MCF 10A (cell line): ENCODE measurements around the gene SERPINA12. TPM values are rescaled to one million over a fixed set of nuclear protein-coding genes. Genes with fewer than 3 reads are reported as not detected.

Source experiments
- BruUV-seq: library from RNA; stranded (reverse); fragments of 400-500 nt; replicated peaks from 2 replicates; lab custom pipeline; 2021; lab: Mats Ljungman, UMichigan
- CTCF ChIA-PET: fragments of 300-600 bp; sonication (Branson Sonifier 250); formaldehyde crosslinking; extraction: SDS; loops from one replicate; lab custom pipeline; 2021; ENCODE audit warnings: antibody characterized with exemption, inconsistent platforms; lab: Yijun Ruan, JAX
- POLR2A ChIA-PET: fragments of 300-600, 350-650 bp; sonication (Branson Sonifier 250); formaldehyde crosslinking; extraction: SDS; loops from one replicate; lab custom pipeline; 2020; ENCODE audit warnings: antibody characterized with exemption, inconsistent platforms; lab: Yijun Ruan, JAX
- DNase-seq: peaks from one replicate; pipeline ENCODE4 v3.0.0-alpha.2; 2018; ENCODE audit not compliant: unreplicated experiment
- H3K27ac Mint-ChIP-seq: one replicate; pipeline ENCODE4 v1.8.0; 2022; ENCODE audit warnings: mild to moderate bottlenecking, low read depth, mixed read lengths; ENCODE audit not compliant: unreplicated experiment
- H3K27me3 Mint-ChIP-seq: one replicate; pipeline ENCODE4 v1.8.0; 2022; ENCODE audit warnings: mixed read lengths; ENCODE audit not compliant: insufficient read depth, unreplicated experiment
- H3K36me3 Mint-ChIP-seq: one replicate; pipeline ENCODE4 v1.8.0; 2022; ENCODE audit warnings: mild to moderate bottlenecking, moderate library complexity, mixed read lengths; ENCODE audit not compliant: insufficient read depth, unreplicated experiment
- H3K4me1 Mint-ChIP-seq: one replicate; pipeline ENCODE4 v1.8.0; 2022; ENCODE audit warnings: mixed read lengths; ENCODE audit not compliant: insufficient read depth, unreplicated experiment
- H3K4me3 Mint-ChIP-seq: one replicate; pipeline ENCODE4 v1.8.0; 2022; ENCODE audit warnings: mild to moderate bottlenecking, moderate library complexity, mixed read lengths; ENCODE audit not compliant: unreplicated experiment
- H3K9me3 Mint-ChIP-seq: one replicate; pipeline ENCODE4 v1.8.0; 2022; ENCODE audit warnings: mixed read lengths; ENCODE audit not compliant: unreplicated experiment
- intact Hi-C: fragments of 100-400 bp; cut with micrococcal nuclease; formaldehyde crosslinking; loops from 2 replicates; pipeline ENCODE4 v1.14.1; 2022
- total RNA-seq: library from RNA; stranded (reverse); gene quantifications from 2 replicates; pipeline ENCODE4 v1.2.3, GENCODE V29; 2022
- TF ChIP-seq, protein P1 (sequence below): fragments of 200-600 bp; IDR thresholded peaks from one replicate; pipeline ENCODE4 v1.8.0; 2022; ENCODE audit warnings: antibody characterized with exemption, mild to moderate bottlenecking; ENCODE audit not compliant: unreplicated experiment

SERPINA12 gene
- total RNA-seq, 1 experiment from 2014 or later, result not detected

GRCh38 chr14:94441531-94442205 is 67.6 kb downstream of the SERPINA12 start:
- TF ChIP-seq, protein P1, sequence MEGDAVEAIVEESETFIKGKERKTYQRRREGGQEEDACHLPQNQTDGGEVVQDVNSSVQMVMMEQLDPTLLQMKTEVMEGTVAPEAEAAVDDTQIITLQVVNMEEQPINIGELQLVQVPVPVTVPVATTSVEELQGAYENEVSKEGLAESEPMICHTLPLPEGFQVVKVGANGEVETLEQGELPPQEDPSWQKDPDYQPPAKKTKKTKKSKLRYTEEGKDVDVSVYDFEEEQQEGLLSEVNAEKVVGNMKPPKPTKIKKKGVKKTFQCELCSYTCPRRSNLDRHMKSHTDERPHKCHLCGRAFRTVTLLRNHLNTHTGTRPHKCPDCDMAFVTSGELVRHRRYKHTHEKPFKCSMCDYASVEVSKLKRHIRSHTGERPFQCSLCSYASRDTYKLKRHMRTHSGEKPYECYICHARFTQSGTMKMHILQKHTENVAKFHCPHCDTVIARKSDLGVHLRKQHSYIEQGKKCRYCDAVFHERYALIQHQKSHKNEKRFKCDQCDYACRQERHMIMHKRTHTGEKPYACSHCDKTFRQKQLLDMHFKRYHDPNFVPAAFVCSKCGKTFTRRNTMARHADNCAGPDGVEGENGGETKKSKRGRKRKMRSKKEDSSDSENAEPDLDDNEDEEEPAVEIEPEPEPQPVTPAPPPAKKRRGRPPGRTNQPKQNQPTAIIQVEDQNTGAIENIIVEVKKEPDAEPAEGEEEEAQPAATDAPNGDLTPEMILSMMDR, result no peak
- intact Hi-C loops, result no loop called here
- no peak for DNase-seq
- Mint-ChIP-seq H3K36me3 (peaks cover 4% of the 10 kb centered on the region), H3K9me3 (peaks cover 7% of the 10 kb centered on the region), H3K27ac (no peak overlapping the region), H3K27me3 (no peaks in the 10 kb centered on the region), H3K4me3 (no peak overlapping the region), H3K4me1 (no peaks in the 10 kb centered on the region)
- ChIA-PET CTCF (interaction anchor here (0.7 to 3.2 kb wide), 2 partner anchors 8 to 100 kb away, joined by 3 to 15 read pairs; no protein-coding TSS in a partner anchor), POLR2A (no interaction called here)
- BruUV-seq, result no TSS peak

- Mint-ChIP-seq H3K9me3 (peaks cover 7% of the 10 kb centered on the region), H3K4me3 (no peak overlapping the region), H3K27me3 (no peaks in the 10 kb centered on the region), H3K27ac (no peak overlapping the region), H3K4me1 (no peaks in the 10 kb centered on the region), H3K36me3 (peaks cover 4% of the 10 kb centered on the region)
- TF ChIP-seq, protein P1, result no peak
- DNase-seq, result no peak
- ChIA-PET POLR2A (no interaction called here), CTCF (interaction anchor here (0.7 kb wide), 1 partner anchor 99 kb away, joined by 3 read pairs; no protein-coding TSS in a partner anchor)
- intact Hi-C loops, result no loop called here
- BruUV-seq, result no TSS peak
Measured at GRCh38 chr14:94441130-94441529, 68.1 kb downstream of the SERPINA12 start.

GRCh38 chr14:94439453-94440057 is 69.7 kb downstream of the SERPINA12 start:
- no peak overlapping the region for H3K4me3 Mint-ChIP-seq
- intact Hi-C loops, result no loop called here
- H3K4me1 Mint-ChIP-seq, result no peaks in the 10 kb centered on the region
- H3K36me3 Mint-ChIP-seq, result peaks cover 4% of the 10 kb centered on the region
- H3K9me3 Mint-ChIP-seq, result peaks cover 7% of the 10 kb centered on the region
- POLR2A ChIA-PET, result no interaction called here
- no peaks in the 10 kb centered on the region for H3K27me3 Mint-ChIP-seq
- H3K27ac Mint-ChIP-seq, result no peak overlapping the region
- CTCF ChIA-PET, result interaction anchor here (2.0 kb wide), 1 partner anchor 47 kb away, joined by 7 read pairs; no protein-coding TSS in a partner anchor
- no peak for DNase-seq
- no TSS peak for BruUV-seq
- TF ChIP-seq, protein P1, result no peak

Other genes starting within 250 kb of the SERPINA12 start
- not detected in 2 replicates for gene SERPINA10, start 216.2 kb downstream of the SERPINA12 start, total RNA-seq
- not detected in 2 replicates for gene SERPINA6, start 186.1 kb downstream of the SERPINA12 start, total RNA-seq
- gene SERPINA2, start 142.8 kb downstream of the SERPINA12 start, total RNA-seq, result not detected in 2 replicates
- 38.1 and 42.5 TPM in 2 replicates for gene SERPINA1, start 120.9 kb downstream of the SERPINA12 start, total RNA-seq
- gene SERPINA11, start 56.7 kb downstream of the SERPINA12 start, total RNA-seq, result not detected in 2 replicates
- gene SERPINA9, start 33.3 kb downstream of the SERPINA12 start, total RNA-seq, result not detected in 2 replicates
- not detected in 2 replicates for gene SERPINA4, start 52.0 kb upstream of the SERPINA12 start, total RNA-seq
- gene SERPINA5, start 72.0 kb upstream of the SERPINA12 start, total RNA-seq, result 0.35 TPM in 1 of 2 replicates, not detected in the other
- gene SERPINA3, start 102.9 kb upstream of the SERPINA12 start, total RNA-seq, result 44.5 and 54.5 TPM in 2 replicates